Lower lobe of right lung (tissue), 2 donors: ENCODE results near the gene SMPD3. TPM values are rescaled to one million over a fixed set of nuclear protein-coding genes. Genes with fewer than 3 reads are reported as not detected.

Source experiments
- ATAC-seq, 2 donors: fragments of 200-7000 bp; cut with Tn5 transposase; one replicate each; pipeline ENCODE4 v1.9.1; 2020 to 2022; ENCODE audit warnings: mild to moderate bottlenecking in 2 of 2, moderate library complexity in 2 of 2
- DNase-seq: peaks from one replicate; pipeline ENCODE4 v3.0.0-alpha.2; 2020
- H3K27ac ChIP-seq: fragments of 200-600 bp; one replicate; pipeline ENCODE4 v1.8.0; 2022
- H3K27me3 ChIP-seq: fragments of 200-600 bp; one replicate; pipeline ENCODE4 v1.8.0; 2022; ENCODE audit warnings: low read depth
- H3K36me3 ChIP-seq: fragments of 200-600 bp; one replicate; pipeline ENCODE4 v1.8.0; 2022; ENCODE audit warnings: mild to moderate bottlenecking
- H3K4me1 ChIP-seq: fragments of 200-600 bp; one replicate; pipeline ENCODE4 v1.8.0; 2022
- H3K4me3 ChIP-seq: fragments of 200-600 bp; one replicate; pipeline ENCODE4 v1.8.0; 2022; ENCODE audit warnings: mild to moderate bottlenecking
- H3K9me3 ChIP-seq: fragments of 200-600 bp; one replicate; pipeline ENCODE4 v1.8.0; 2022
- CTCF ChIP-seq: fragments of 200-600 bp; IDR thresholded peaks from one replicate; pipeline ENCODE4 v1.8.0; 2022; ENCODE audit warnings: antibody characterized with exemption, mild to moderate bottlenecking
- intact Hi-C: fragments of 100-400 bp; cut with DNase I; formaldehyde crosslinking; loops from one replicate; pipeline ENCODE4 v1.11.0; 2022
- total RNA-seq: library from RNA; stranded (reverse); fragmentation: NEBNext Ultra II Directional; extraction: Animal tissue kit (Norgen Biotek cat#: 25700); gene quantifications from one replicate; pipeline ENCODE4 v1.2.1, GENCODE V29; 2021
- donor health status: DM: no; HTN: yes; CAD: no; lungs with severe emphysema.

Gene SMPD3
- total RNA-seq, 1 donor from 2014 or later = 3.6 TPM

GRCh38 chr16:68460067-68460466, 11.8 kb upstream of the SMPD3 start:
- no peaks in the 10 kb centered on the region for H3K27me3 ChIP-seq
- ATAC-seq = no peak
- no peak overlapping the region for H3K4me3 ChIP-seq
- H3K27ac ChIP-seq = no peak overlapping the region
- H3K9me3 ChIP-seq = peaks cover 5% of the 10 kb centered on the region
- intact Hi-C loops = no loop called here
- no peak for DNase-seq
- no peak for TF ChIP-seq CTCF
- no peaks in the 10 kb centered on the region for H3K36me3 ChIP-seq
- H3K4me1 ChIP-seq = no peaks in the 10 kb centered on the region

- intact Hi-C loops = no loop called here
- DNase-seq = no peak
- TF ChIP-seq CTCF = no peak
These were observed 11.1 kb upstream of the SMPD3 start for GRCh38 chr16:68459457-68459856.

GRCh38 chr16:68458551-68458950, 10.2 kb upstream of the SMPD3 start:
- no peak overlapping the region for H3K27ac ChIP-seq
- H3K9me3 ChIP-seq = peaks cover 5% of the 10 kb centered on the region
- H3K36me3 ChIP-seq = no peaks in the 10 kb centered on the region
- no peaks in the 10 kb centered on the region for H3K4me1 ChIP-seq
- H3K4me3 ChIP-seq = no peak overlapping the region
- H3K27me3 ChIP-seq = no peaks in the 10 kb centered on the region
- DNase-seq = no peak
- intact Hi-C loops = no loop called here
- TF ChIP-seq CTCF = no peak
- ATAC-seq = no peak

More at GRCh38 chr16:68459457-68459856, 11.1 kb upstream of the SMPD3 start:
- no peaks in the 10 kb centered on the region for H3K36me3 ChIP-seq
- peaks cover 5% of the 10 kb centered on the region for H3K9me3 ChIP-seq
- H3K27me3 ChIP-seq = no peaks in the 10 kb centered on the region
- no peaks in the 10 kb centered on the region for H3K4me1 ChIP-seq
- no peak overlapping the region for H3K4me3 ChIP-seq
- no peak for ATAC-seq
- H3K27ac ChIP-seq = no peak overlapping the region

- H3K27me3 ChIP-seq = no peaks in the 10 kb centered on the region
- DNase-seq = no peak
- no peak for TF ChIP-seq CTCF
- H3K4me1 ChIP-seq = no peaks in the 10 kb centered on the region
- no peak overlapping the region for H3K27ac ChIP-seq
- no peak overlapping the region for H3K4me3 ChIP-seq
- intact Hi-C loops = no loop called here
- no peak for ATAC-seq
- H3K36me3 ChIP-seq = no peaks in the 10 kb centered on the region
- H3K9me3 ChIP-seq = peaks cover 3% of the 10 kb centered on the region
These were observed 9.8 kb upstream of the SMPD3 start for GRCh38 chr16:68458101-68458500.

GRCh38 chr16:68455631-68456030, 7.3 kb upstream of the SMPD3 start:
- intact Hi-C loops = no loop called here
- Histone ChIP-seq H3K4me3 (no peak overlapping the region), H3K36me3 (no peaks in the 10 kb centered on the region), H3K27ac (no peak overlapping the region), H3K4me1 (no peaks in the 10 kb centered on the region), H3K27me3 (no peaks in the 10 kb centered on the region), H3K9me3 (no peaks in the 10 kb centered on the region)
- no peak for TF ChIP-seq CTCF
- ATAC-seq = no peak
- no peak for DNase-seq

GRCh38 chr16:68454920-68455435, 6.7 kb upstream of the SMPD3 start:
- Histone ChIP-seq H3K4me1 (no peaks in the 10 kb centered on the region), H3K27ac (no peak overlapping the region), H3K27me3 (no peaks in the 10 kb centered on the region), H3K9me3 (no peaks in the 10 kb centered on the region), H3K4me3 (no peak overlapping the region), H3K36me3 (no peaks in the 10 kb centered on the region)
- no peak for TF ChIP-seq CTCF
- intact Hi-C loops = no loop called here
- DNase-seq (no peak), ATAC-seq (no peak)
